ENCODE measurements around the gene ABCA1.

DNA sequence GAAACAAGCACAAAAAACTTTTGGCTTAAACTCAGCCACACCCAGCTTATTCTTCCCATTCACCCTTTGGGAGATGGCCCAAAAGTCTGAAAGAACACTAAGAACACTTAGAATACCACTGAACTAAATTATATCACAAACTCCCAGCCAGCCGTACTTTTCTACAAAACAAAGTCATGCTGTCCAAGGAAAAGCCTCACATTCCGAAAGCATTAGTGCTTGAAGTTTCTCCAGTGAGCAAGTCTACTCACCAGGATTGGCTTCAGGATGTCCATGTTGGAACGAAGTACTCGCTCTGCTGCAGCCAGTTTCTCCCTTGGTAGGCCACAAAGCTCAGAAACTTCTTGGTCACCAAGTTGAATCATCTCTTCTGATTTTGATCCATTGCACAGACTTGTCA is 69.7 kb downstream of the ABCA1 start:
- no peak for TF ChIP-seq CTCF (IDR thresholded peaks at IDR 0.05; ENCODE audit: low read depth, low read length)
- TF ChIP-seq POLR2A (IDR thresholded peaks at IDR 0.05; ENCODE audit: extremely low read depth, insufficient read length) = no peak
- no peak for TF ChIP-seq MAX (IDR thresholded peaks at IDR 0.05; ENCODE audit: low read depth, low read length)
- TF ChIP-seq MYC (IDR thresholded peaks at IDR 0.05; ENCODE audit: low read depth, low read length) = no peak

Data from NB4 (cell line).